Measurements from ENCODE around the gene LMF2.

Gene LMF2, protein sequence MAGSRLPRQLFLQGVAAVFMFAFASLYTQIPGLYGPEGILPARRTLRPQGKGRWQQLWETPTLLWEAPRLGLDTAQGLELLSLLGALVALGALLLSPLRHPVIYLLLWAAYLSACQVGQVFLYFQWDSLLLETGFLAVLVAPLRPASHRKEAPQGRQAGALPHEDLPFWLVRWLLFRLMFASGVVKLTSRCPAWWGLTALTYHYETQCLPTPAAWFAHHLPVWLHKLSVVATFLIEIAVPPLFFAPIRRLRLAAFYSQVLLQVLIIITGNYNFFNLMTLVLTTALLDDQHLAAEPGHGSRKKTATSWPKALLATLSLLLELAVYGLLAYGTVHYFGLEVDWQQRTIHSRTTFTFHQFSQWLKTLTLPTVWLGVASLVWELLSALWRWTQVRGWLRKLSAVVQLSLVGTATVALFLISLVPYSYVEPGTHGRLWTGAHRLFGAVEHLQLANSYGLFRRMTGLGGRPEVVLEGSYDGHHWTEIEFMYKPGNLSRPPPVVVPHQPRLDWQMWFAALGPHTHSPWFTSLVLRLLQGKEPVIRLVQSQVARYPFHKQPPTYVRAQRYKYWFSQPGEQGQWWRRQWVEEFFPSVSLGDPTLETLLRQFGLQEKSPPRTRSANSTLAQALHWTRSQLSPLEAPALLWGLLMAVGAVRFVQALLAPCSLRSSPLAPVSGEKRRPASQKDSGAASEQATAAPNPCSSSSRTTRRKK

GRCh38 chr22:50507421-50507990 lies at the start of gene LMF2:
Gene LMF2, minus strand, starts transcription at chr22:50507702. Its CDS starts 27 bp downstream, at chr22:50507675.
- no peaks in the 10 kb centered on the region for H3K36me3 ChIP-seq (ENCODE audit: control insufficient read depth, insufficient read depth, low read length)
- H3K4me3 ChIP-seq (ENCODE audit: low read length): peak within 1 kb of the TSS; percentile 82
- peak within 1 kb of the TSS; percentile 82 for H3K9ac ChIP-seq (ENCODE audit: low read length)
- no peaks in the 10 kb centered on the region for H3K27me3 ChIP-seq (ENCODE audit: control insufficient read depth, insufficient read depth, low read length)
- H3K9me3 ChIP-seq (ENCODE audit: control insufficient read depth, low read length): no peaks in the 10 kb centered on the region
- peaks cover 26% of the 10 kb centered on the region for H3K4me1 ChIP-seq (ENCODE audit: control insufficient read depth, insufficient read depth, low read length)

- no peak overlapping the region for H3K4me3 ChIP-seq (ENCODE audit: low read length)
- no peaks in the 10 kb centered on the region for H3K9me3 ChIP-seq (ENCODE audit: control insufficient read depth, low read length)
- no peak overlapping the region for H3K9ac ChIP-seq (ENCODE audit: low read length)
- H3K27me3 ChIP-seq (ENCODE audit: control insufficient read depth, insufficient read depth, low read length): peaks cover 2% of the 10 kb centered on the region
- H3K4me1 ChIP-seq (ENCODE audit: control insufficient read depth, insufficient read depth, low read length): no peaks in the 10 kb centered on the region
- H3K36me3 ChIP-seq (ENCODE audit: control insufficient read depth, insufficient read depth, low read length): no peaks in the 10 kb centered on the region
Observed at GRCh38 chr22:50556703-50557102, 49.2 kb upstream of the LMF2 start.

- Histone ChIP-seq H3K9me3 (ENCODE audit: control insufficient read depth, low read length) (no peaks in the 10 kb centered on the region), H3K36me3 (ENCODE audit: control insufficient read depth, insufficient read depth, low read length) (no peaks in the 10 kb centered on the region), H3K4me3 (ENCODE audit: low read length) (no peak overlapping the region), H3K4me1 (ENCODE audit: control insufficient read depth, insufficient read depth, low read length) (peaks cover 6% of the 10 kb centered on the region), H3K9ac (ENCODE audit: low read length) (no peak overlapping the region), H3K27me3 (ENCODE audit: control insufficient read depth, insufficient read depth, low read length) (peaks cover 18% of the 10 kb centered on the region)
Observed at GRCh38 chr22:50553310-50553709, 45.8 kb upstream of the LMF2 start.

DNA sequence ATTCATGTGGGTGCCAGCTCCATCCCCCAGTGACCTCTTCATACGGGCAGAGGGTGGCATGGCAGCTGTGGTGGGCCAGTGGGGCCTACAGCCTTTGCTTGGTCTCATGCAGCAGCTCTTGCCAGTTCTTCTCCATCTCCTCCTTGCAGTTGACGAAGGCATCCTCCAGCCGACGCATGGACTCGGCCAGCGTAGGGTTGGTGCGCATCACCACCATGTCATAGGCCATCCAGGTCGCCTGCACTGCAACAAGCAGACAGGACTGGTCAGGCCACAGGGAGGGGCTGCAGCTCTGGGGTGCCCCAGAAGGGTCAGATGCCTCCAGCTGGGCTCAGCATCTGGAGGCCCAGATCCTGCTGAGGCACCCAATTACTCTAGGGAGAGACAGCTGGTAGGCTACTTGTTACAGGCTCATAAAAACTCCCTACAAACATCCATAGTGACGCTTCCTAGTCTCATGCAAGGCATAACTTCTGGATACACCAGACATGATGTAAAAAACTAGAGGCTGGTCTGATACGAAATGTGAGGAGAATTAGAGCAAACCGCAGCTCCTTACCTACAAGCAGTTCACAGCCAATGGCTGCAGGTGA lies 43.8 kb upstream of the LMF2 start:
- no peak overlapping the region for H3K9ac ChIP-seq (ENCODE audit: low read length)
- H3K36me3 ChIP-seq (ENCODE audit: control insufficient read depth, insufficient read depth, low read length): no peaks in the 10 kb centered on the region
- H3K27me3 ChIP-seq (ENCODE audit: control insufficient read depth, insufficient read depth, low read length): peaks cover 37% of the 10 kb centered on the region
- H3K4me1 ChIP-seq (ENCODE audit: control insufficient read depth, insufficient read depth, low read length): peaks cover 9% of the 10 kb centered on the region
- no peaks in the 10 kb centered on the region for H3K9me3 ChIP-seq (ENCODE audit: control insufficient read depth, low read length)
- H3K4me3 ChIP-seq (ENCODE audit: low read length): no peak overlapping the region

GRCh38 chr22:50550395-50550794 lies 42.9 kb upstream of the LMF2 start:
- Histone ChIP-seq H3K4me3 (ENCODE audit: low read length) (no peak overlapping the region), H3K9me3 (ENCODE audit: control insufficient read depth, low read length) (no peaks in the 10 kb centered on the region), H3K9ac (ENCODE audit: low read length) (no peak overlapping the region), H3K27me3 (ENCODE audit: control insufficient read depth, insufficient read depth, low read length) (peaks cover 41% of the 10 kb centered on the region), H3K4me1 (ENCODE audit: control insufficient read depth, insufficient read depth, low read length) (peaks cover 9% of the 10 kb centered on the region), H3K36me3 (ENCODE audit: control insufficient read depth, insufficient read depth, low read length) (no peaks in the 10 kb centered on the region)

GRCh38 chr22:50548921-50549790 lies 41.7 kb upstream of the LMF2 start:
- H3K27me3 ChIP-seq (ENCODE audit: control insufficient read depth, insufficient read depth, low read length): peaks cover 45% of the 10 kb centered on the region
- H3K9ac ChIP-seq (ENCODE audit: low read length): no peak overlapping the region
- H3K4me1 ChIP-seq (ENCODE audit: control insufficient read depth, insufficient read depth, low read length): peaks cover 21% of the 10 kb centered on the region
- H3K4me3 ChIP-seq (ENCODE audit: low read length): no peak overlapping the region
- H3K36me3 ChIP-seq (ENCODE audit: control insufficient read depth, insufficient read depth, low read length): no peaks in the 10 kb centered on the region
- no peaks in the 10 kb centered on the region for H3K9me3 ChIP-seq (ENCODE audit: control insufficient read depth, low read length)

DNA sequence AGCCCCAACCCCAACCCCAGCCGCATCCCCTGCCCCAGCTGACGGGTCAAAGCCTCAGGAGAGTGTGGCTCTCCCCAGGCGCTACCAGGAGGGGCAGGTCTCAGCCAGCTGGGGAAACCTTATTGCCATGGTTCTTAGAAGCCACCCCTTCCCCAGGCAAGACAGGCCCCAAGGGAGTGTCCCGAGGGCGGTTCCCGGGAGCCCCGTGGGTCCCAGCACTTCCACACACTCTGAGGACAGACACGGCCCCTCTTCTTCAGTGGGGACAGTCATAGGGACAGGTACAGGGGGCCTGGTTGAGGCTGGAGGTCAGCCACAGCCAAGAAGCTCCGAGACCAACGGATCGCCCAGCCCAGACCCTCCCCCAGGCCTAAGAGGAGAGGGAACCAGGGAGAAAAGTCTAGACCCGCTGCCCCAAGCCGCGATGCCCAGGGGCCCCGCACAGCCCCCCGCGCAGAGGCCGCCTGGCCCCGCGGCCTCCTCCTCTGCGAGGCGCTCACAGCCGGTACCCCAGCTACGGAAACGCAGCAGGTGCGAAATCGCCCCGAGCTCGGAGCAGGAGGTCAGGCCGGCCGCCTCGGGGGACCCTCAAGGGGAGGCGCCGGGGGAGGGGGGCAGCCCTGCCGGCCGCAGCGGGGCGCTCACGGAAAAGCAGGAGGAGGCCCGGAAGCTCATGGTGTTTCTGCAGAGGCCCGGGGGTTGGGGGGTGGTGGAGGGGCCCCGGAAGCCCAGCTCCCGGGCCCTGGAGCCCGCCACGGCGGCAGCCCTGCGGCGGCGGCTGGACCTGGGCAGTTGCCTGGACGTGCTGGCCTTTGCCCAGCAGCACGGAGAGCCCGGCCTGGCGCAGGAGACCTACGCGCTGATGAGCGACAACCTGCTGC lies 40.8 kb upstream of the LMF2 start:
- H3K36me3 ChIP-seq (ENCODE audit: control insufficient read depth, insufficient read depth, low read length): no peaks in the 10 kb centered on the region
- H3K9me3 ChIP-seq (ENCODE audit: control insufficient read depth, low read length): no peaks in the 10 kb centered on the region
- no peak overlapping the region for H3K9ac ChIP-seq (ENCODE audit: low read length)
- H3K27me3 ChIP-seq (ENCODE audit: control insufficient read depth, insufficient read depth, low read length): peaks cover 45% of the 10 kb centered on the region
- H3K4me1 ChIP-seq (ENCODE audit: control insufficient read depth, insufficient read depth, low read length): peaks cover 24% of the 10 kb centered on the region
- H3K4me3 ChIP-seq (ENCODE audit: low read length): no peak overlapping the region

DNA sequence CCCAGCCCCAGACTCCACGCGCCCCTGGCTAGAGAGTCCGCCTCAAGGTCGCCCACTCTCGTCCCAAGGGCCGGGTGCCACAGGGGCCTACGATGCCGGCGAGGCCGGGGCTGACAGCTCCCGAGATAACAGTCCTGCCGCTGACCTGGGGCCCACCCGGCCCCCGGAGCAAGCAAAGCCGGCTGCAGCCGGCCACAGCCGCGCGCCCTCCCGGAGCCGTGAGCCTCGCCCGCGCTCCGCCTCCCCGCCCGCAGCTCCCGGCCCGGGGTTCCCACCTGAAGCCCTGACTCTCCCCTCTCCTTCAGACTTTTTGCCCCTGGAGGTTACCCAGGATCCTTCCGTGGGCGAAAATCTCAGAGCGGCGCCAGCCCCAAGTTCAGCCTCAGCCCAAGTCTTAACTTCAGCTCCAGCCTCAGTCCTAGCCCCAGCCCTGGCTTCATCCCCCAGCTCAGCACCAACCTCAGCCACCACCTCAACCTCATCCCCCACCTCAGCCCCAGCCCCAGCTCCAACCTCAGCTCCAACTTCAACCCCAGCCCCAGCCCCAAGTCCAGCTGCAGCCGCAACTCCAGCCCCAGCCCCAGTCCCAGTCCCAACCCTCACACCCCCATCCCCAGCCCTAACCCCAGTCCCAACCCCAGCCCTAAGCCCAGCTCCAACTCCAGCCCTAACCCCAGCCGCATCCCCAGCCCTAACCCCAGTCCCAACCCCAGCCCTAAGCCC lies 39.9 kb upstream of the LMF2 start:
- H3K27me3 ChIP-seq (ENCODE audit: control insufficient read depth, insufficient read depth, low read length): peaks cover 45% of the 10 kb centered on the region
- H3K9me3 ChIP-seq (ENCODE audit: control insufficient read depth, low read length): no peaks in the 10 kb centered on the region
- no peak overlapping the region for H3K9ac ChIP-seq (ENCODE audit: low read length)
- H3K36me3 ChIP-seq (ENCODE audit: control insufficient read depth, insufficient read depth, low read length): no peaks in the 10 kb centered on the region
- no peak overlapping the region for H3K4me3 ChIP-seq (ENCODE audit: low read length)
- peaks cover 24% of the 10 kb centered on the region for H3K4me1 ChIP-seq (ENCODE audit: control insufficient read depth, insufficient read depth, low read length)

DNA sequence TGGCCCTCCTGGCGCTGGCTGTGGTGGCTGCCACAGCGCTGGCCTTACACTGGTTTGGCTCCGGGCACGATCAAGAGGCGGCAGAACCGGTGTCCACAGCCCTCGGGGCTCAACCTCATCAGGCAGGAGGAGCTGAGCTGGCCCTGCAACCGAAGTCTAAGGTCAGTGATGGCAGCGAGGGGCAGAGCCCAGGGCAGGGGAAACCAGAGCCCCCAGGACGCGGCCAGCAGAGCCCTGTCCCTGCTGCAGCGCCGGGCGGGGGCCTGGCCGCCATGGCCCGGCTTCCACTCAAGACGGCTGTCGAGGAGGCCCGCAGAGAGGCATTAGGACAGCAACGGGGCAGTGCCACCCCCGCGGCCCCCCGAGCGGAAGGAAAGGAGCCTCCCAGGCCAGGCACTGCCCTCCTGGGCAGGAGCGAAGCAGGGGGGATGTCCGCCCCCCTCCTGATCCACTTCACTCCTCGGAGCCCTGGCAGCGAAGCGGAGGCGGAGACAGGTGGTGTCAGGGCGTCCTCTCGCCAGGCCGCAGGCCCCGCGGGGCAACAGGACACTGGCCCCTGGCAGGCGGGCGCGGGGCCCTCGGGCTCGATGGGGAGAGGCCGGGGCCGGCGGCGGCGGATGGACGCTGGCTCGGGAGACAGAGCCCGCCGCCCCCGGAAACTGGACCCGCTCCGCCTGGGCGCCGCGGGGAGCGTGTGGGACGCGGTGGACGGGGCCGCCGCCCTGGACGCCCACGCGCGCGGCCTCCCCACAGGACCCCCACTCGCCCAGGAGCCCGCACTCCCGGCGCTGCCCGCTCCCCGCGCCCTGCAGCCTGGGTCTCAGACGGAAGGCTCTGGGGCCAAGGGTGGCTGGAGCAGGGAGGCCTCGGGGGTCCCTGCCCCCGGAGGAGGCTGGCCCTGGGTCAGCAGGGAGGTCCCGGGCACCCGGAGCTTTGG lies 39.1 kb upstream of the LMF2 start:
- Histone ChIP-seq H3K27me3 (ENCODE audit: control insufficient read depth, insufficient read depth, low read length) (peaks cover 45% of the 10 kb centered on the region), H3K36me3 (ENCODE audit: control insufficient read depth, insufficient read depth, low read length) (no peaks in the 10 kb centered on the region)

More for the DNA sequence above, 39.1 kb upstream of the LMF2 start:
- Histone ChIP-seq H3K4me1 (ENCODE audit: control insufficient read depth, insufficient read depth, low read length) (peaks cover 25% of the 10 kb centered on the region), H3K9me3 (ENCODE audit: control insufficient read depth, low read length) (no peaks in the 10 kb centered on the region), H3K4me3 (ENCODE audit: low read length) (no peak overlapping the region), H3K9ac (ENCODE audit: low read length) (no peak overlapping the region)
